ENCODE results near the gene MRPL30.
"Not testable (repeated sequence)": the region's sequence is repeated elsewhere in the genome, so short reads cannot be mapped to it uniquely, and the experiment has no call there.

MRPL30 gene

GRCh38 chr2:99184811-99185210, 3.8 kb downstream of the MRPL30 start:
- peak; percentile 82 for DNase-seq (ENCODE audit: low spot score)

DNA sequence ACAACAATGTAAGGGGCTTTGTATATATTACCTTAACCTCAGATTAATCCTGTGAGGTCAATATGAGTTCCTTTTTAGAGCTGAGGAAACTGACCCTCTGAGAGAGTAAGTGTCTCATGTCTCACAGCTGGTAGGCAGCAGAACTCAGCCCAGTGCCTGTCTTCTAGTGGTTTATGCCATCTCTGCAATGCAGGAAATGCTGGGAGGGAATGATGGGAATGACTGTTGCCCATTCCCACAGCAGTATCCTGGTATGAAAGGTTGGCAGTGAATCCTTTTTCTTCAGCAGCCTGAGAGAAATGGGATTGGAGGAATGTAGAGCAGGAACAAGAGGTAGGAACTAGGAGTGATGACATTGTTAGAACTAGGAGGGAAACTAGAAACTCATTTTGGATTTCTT, 6.0 kb downstream of the MRPL30 start:
- no peak for DNase-seq (ENCODE audit: low spot score)

GRCh38 chr2:99188357-99188756, 7.4 kb downstream of the MRPL30 start:
- DNase-seq (ENCODE audit: low spot score), result no peak

DNA sequence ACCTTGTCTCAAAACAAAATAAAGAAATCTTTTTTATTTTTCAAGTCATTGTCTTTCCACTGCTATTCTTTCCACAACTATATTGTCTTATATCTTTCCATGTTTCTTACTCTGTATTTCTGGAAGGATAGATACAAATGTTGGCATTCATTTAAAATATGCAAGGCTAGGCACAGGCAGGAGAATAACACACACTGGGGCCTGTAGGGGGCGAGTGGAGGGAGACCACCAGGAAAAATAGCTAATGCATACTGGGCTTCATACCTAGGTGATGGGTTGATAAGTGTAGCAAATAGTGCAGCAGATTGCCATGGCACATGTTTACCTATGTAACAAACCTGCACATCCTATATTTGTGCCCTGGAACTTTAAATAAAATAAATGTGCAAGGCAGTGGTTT, 9.6 kb downstream of the MRPL30 start:
- no peak for DNase-seq (ENCODE audit: low spot score)

- not testable (repeated sequence) for DNase-seq (ENCODE audit: low spot score)
Observed at GRCh38 chr2:99192364-99192763, 11.4 kb downstream of the MRPL30 start.

- no peak for DNase-seq (ENCODE audit: low spot score)
Observed at GRCh38 chr2:99198103-99198841, 17.3 kb downstream of the MRPL30 start.

- DNase-seq (ENCODE audit: low spot score), result no peak
Observed at GRCh38 chr2:99200076-99200800, 19.3 kb downstream of the MRPL30 start.

DNA sequence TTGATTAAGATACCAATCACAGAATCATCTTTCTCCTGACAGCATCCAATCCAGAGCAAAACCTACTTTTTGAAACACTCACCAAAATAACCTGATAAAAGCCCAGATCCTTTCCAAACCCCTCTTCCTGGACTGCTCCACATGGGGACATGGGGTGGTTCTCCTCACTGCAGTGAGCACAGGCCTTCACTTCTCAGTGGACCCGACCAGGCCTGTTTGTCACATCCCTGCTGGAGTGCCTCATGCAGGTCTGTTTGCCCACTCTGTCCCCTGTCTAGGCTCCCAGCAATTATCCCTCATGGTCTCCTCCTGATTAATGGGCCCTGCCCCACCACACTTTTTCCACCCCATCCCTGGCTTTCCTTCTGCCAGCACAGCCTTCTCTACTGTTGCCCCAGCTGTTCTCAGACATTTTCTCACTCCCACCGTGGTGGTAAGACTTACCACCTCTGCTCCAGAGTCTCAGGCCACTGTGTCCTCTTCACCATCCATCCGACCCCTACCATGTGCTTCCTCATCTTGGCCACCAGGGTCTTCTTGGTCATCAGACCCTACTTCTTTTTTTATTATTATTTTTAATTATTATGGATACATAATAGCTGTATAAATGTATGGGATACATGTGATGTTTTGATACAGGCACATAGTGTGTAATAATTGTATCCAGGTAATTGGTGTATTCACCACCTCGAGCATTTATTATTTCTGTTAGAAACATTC, 21.1 kb downstream of the MRPL30 start:
- no peak for DNase-seq (ENCODE audit: low spot score)

GRCh38 chr2:99205491-99205890, 24.5 kb downstream of the MRPL30 start:
- no peak for DNase-seq (ENCODE audit: low spot score)

DNA sequence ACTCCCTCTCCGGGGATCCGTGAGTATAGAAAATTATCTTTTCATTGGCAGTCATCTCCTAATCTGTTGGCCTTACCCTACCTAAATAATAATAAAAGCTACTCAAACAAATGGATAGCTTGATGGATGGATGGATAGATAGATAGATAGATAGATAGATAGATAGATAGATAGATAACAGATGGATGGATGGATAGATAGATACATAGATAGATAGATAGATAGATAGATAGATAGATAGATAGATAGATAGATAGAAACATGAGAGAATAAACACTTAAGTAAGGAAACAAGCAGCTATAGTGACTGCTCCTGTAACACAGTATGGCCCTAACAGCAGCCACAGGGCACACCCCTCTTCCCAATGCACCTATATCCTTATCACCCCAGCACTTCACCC, 35.1 kb downstream of the MRPL30 start:
- DNase-seq (ENCODE audit: low spot score), result no peak

- DNase-seq (ENCODE audit: low spot score), result no peak
Observed at GRCh38 chr2:99217929-99218501, 37.0 kb downstream of the MRPL30 start.

DNA sequence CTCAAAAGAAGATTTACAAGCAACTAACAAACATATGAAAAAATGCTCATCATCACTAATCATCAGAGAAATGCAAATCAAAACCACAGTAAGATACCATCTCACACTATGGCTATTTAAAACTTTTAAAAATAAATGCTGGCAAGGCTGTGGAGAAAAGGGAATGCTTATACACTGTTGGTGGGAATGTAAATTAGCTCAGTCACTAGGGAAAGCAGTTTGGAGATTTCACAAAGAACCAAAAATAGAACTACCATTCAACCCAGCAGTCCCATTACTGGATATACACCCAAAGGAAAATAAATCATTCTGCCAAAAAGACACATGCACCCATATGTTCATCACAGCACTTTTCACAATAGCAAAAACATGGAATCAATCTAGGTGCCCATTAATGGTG, 52.2 kb downstream of the MRPL30 start:
- DNase-seq (ENCODE audit: low spot score), result not testable (repeated sequence)

DNA sequence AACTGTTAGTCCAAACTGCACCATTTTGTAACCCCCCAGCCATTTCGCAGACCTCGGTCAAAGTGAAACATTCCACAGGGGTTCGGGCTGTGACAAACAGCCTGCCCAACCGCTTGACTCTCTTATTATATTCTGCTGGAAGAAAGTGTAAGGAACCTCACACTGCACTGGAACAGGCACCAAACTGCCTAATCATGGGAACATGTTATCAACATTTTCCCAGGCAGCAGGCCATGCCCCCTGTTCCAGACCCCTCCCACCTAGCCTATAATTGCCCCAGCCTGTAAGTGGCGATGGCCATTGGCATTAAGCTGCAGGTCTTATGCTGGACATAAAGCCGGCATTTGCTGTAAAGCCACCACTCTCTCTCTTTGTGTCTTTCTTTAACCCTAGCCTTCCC, 57.6 kb downstream of the MRPL30 start:
- no peak for DNase-seq (ENCODE audit: low spot score)

DNA sequence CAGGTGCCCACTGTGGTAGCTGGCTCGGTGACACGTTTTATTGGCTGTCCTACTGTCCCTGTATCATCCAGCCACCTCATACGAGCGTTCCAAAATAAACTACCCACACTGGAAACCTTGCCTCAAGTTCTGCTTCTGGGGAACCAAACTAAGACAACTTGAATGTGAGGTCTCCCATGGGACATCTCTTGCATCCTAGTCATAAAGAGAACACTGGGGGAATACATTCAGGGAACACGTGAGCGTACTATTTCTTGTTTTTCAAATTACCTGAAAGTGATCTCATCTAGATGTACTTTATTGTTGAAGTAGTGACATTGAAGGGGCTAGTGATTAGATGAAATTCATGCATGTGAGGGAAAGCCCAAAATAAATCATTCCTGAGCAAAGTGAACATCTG, 59.4 kb downstream of the MRPL30 start:
- no peak for DNase-seq (ENCODE audit: low spot score)

DNA sequence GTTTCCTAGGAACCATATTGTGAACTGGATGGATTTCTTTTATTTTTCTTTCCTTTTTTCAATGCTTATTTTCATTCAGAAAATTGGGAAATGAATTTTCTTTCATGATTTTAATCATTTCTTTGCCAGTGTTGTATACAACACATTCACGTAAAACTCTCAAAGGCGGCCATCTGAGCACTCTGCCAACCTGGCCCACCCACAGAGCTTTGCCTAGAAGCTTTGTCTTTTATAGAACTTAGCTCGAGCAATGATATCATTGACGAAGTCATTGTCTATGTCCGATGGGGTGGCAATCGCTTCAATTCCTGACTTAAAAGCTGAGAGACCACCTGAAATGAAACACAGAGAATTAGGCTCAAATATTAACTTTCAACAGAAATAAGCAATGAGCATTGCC, 61.2 kb downstream of the MRPL30 start:
- no peak for DNase-seq (ENCODE audit: low spot score)
